Panc1 (cell line): ENCODE data around the gene GOPC. TPM values are rescaled to one million over a fixed set of nuclear protein-coding genes. Genes with fewer than 3 reads are reported as not detected.

Experiments
- ATAC-seq: fragments of 200-7000 bp; cut with Tn5 transposase; 2 replicates; pipeline ENCODE4 v1.9.1; 2020; ENCODE audit warnings: mild to moderate bottlenecking, moderate library complexity
- BruUV-seq: library from RNA; stranded (reverse); fragments of 400-500 nt; replicated peaks from 2 replicates; lab custom pipeline; 2021; lab: Mats Ljungman, UMichigan
- CTCF ChIA-PET: fragments of 300-600 bp; sonication (Branson Sonifier 250); formaldehyde crosslinking; loops from one replicate; lab custom pipeline; 2022; ENCODE audit warnings: antibody characterized with exemption; lab: Charles Lee
- POLR2A ChIA-PET: fragments of 300-600 bp; sonication (Branson Sonifier 250); formaldehyde crosslinking; loops from one replicate; lab custom pipeline; 2022; ENCODE audit warnings: antibody characterized with exemption; lab: Charles Lee
- DNase-seq: peaks from one replicate; pipeline ENCODE4 v3.0.0-alpha.2; 2010; ENCODE audit warnings: low read depth, low spot score
- H3K27ac ChIP-seq: 2 replicates; pipeline ENCODE4 v1.5.1; 2011; ENCODE audit warnings: mild to moderate bottlenecking, low read length, inconsistent platforms
- H3K27me3 ChIP-seq: fragments of 200-500 bp; sonication (Bioruptor generic); 2 replicates; pipeline ENCODE4 v1.6.0; 2014; ENCODE audit warnings: low read length, inconsistent platforms; ENCODE audit not compliant: control insufficient read depth, insufficient read depth
- H3K36me3 ChIP-seq: fragments of 200-500 bp; sonication (Bioruptor generic); 2 replicates; pipeline ENCODE4 v1.5.1; 2014; ENCODE audit warnings: inconsistent platforms, mild to moderate bottlenecking, low read length, moderate library complexity; ENCODE audit not compliant: control insufficient read depth, insufficient read depth
- H3K4me1 ChIP-seq: 2 replicates; pipeline ENCODE4 v1.5.1; 2011; ENCODE audit warnings: inconsistent platforms, mild to moderate bottlenecking, low read length, moderate library complexity; ENCODE audit not compliant: control insufficient read depth, insufficient read depth
- H3K4me3 ChIP-seq, 2 experiments: 2 replicates each; pipeline ENCODE4 v1.5.1; 2011 to 2012; ENCODE audit warnings: low read depth in 2 of 2, low read length in 2 of 2, mild to moderate bottlenecking in 2 of 2, inconsistent platforms in 1 of 2, moderate library complexity in 1 of 2
- H3K9me3 ChIP-seq: fragments of 200-500 bp; sonication (Bioruptor generic); 2 replicates; pipeline ENCODE4 v1.5.1; 2014; ENCODE audit warnings: low read depth, mild to moderate bottlenecking, inconsistent platforms, low read length, moderate library complexity; ENCODE audit not compliant: control insufficient read depth, insufficient read depth
- POLR2AphosphoS5 ChIP-seq: IDR thresholded peaks from 2 replicates; pipeline ENCODE4 v1.6.1; 2012; ENCODE audit warnings: mild to moderate bottlenecking, low read depth, low read length, moderate library complexity
- SIN3A ChIP-seq: IDR thresholded peaks from 2 replicates; pipeline ENCODE4 v1.6.1; 2012; ENCODE audit warnings: low read depth, mild to moderate bottlenecking, low read length, moderate library complexity, borderline replicate concordance; ENCODE audit not compliant: insufficient read depth
- TCF7L2 ChIP-seq: IDR thresholded peaks from 2 replicates; pipeline ENCODE4 v1.6.1; 2011; ENCODE audit warnings: mild to moderate bottlenecking, low read depth, low read length, inconsistent platforms
- in situ Hi-C: cut with HindIII; loops from 2 replicates; pipeline ENCODE4 v1.10.0; 2016; ENCODE audit warnings: low sequenced_read_pairs, low pct_unique_long_range_greater_than_20kb
- intact Hi-C: fragments of 100-400 bp; cut with micrococcal nuclease; formaldehyde crosslinking; loops from one replicate; pipeline ENCODE4 v1.10.0; 2022; ENCODE audit not compliant: unreplicated experiment
- total RNA-seq: library from RNA; stranded (reverse); gene quantifications from one replicate; pipeline ENCODE4 v1.2.1, GENCODE V29; 2021; ENCODE audit not compliant: unreplicated experiment
- TF ChIP-seq, protein P1 (sequence below), 2 experiments: IDR thresholded peaks; 2 replicates each; pipeline ENCODE4 v1.6.1; 2011 to 2012; ENCODE audit warnings: low read depth in 2 of 2, control low read depth in 1 of 2, low read length in 1 of 2, mild to moderate bottlenecking in 1 of 2, moderate library complexity in 1 of 2; ENCODE audit not compliant: insufficient read depth in 1 of 2
- TF ChIP-seq, protein P2 (sequence below): fragments of 450-650 bp; IDR thresholded peaks from 2 replicates; pipeline ENCODE4 v1.5.1; 2017; ENCODE audit warnings: mild to moderate bottlenecking

GOPC gene
- total RNA-seq, 1 experiment from 2014 or later, result 32.2 TPM

DNA sequence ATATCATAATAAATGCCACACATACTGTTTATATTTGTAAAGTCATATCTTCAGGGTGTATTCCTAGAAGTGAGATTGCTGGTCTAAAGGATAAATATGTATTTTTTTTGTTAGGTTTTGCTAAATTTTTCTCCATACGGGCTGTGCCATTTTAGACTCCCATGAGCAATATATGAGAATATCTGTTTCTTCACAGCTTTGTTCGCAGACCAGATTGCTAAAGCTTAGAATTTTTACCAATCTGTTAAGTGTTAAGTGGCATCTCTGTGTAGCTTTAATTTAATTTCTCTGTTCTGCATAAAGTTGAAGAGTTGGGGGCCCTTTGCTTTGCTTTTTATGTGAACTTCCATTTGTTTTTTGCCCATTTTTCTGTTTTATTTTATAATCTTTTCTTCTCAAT, 40.7 kb upstream of the GOPC start:
- in situ Hi-C loops, result no loop called here
- TF ChIP-seq POLR2AphosphoS5 (no peak), SIN3A (no peak), TCF7L2 (no peak)
- TF ChIP-seq, protein P1, sequence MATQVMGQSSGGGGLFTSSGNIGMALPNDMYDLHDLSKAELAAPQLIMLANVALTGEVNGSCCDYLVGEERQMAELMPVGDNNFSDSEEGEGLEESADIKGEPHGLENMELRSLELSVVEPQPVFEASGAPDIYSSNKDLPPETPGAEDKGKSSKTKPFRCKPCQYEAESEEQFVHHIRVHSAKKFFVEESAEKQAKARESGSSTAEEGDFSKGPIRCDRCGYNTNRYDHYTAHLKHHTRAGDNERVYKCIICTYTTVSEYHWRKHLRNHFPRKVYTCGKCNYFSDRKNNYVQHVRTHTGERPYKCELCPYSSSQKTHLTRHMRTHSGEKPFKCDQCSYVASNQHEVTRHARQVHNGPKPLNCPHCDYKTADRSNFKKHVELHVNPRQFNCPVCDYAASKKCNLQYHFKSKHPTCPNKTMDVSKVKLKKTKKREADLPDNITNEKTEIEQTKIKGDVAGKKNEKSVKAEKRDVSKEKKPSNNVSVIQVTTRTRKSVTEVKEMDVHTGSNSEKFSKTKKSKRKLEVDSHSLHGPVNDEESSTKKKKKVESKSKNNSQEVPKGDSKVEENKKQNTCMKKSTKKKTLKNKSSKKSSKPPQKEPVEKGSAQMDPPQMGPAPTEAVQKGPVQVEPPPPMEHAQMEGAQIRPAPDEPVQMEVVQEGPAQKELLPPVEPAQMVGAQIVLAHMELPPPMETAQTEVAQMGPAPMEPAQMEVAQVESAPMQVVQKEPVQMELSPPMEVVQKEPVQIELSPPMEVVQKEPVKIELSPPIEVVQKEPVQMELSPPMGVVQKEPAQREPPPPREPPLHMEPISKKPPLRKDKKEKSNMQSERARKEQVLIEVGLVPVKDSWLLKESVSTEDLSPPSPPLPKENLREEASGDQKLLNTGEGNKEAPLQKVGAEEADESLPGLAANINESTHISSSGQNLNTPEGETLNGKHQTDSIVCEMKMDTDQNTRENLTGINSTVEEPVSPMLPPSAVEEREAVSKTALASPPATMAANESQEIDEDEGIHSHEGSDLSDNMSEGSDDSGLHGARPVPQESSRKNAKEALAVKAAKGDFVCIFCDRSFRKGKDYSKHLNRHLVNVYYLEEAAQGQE (IDR thresholded peaks at IDR 0.05; ENCODE audit: insufficient read depth in 1 of 2, low read depth in 2 of 2, low read length in 1 of 2), result no peak
- TF ChIP-seq, protein P2, sequence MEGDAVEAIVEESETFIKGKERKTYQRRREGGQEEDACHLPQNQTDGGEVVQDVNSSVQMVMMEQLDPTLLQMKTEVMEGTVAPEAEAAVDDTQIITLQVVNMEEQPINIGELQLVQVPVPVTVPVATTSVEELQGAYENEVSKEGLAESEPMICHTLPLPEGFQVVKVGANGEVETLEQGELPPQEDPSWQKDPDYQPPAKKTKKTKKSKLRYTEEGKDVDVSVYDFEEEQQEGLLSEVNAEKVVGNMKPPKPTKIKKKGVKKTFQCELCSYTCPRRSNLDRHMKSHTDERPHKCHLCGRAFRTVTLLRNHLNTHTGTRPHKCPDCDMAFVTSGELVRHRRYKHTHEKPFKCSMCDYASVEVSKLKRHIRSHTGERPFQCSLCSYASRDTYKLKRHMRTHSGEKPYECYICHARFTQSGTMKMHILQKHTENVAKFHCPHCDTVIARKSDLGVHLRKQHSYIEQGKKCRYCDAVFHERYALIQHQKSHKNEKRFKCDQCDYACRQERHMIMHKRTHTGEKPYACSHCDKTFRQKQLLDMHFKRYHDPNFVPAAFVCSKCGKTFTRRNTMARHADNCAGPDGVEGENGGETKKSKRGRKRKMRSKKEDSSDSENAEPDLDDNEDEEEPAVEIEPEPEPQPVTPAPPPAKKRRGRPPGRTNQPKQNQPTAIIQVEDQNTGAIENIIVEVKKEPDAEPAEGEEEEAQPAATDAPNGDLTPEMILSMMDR, result no peak
- no peak for DNase-seq
- H3K27me3 ChIP-seq, result no peaks in the 10 kb centered on the region
- no TSS peak for BruUV-seq
- intact Hi-C loops, result no loop called here
- no peak overlapping the region for H3K27ac ChIP-seq
- ChIA-PET POLR2A (no interaction called here), CTCF (no interaction called here)
- ATAC-seq, result no peak
- peaks cover 4% of the 10 kb centered on the region; the same call in 1 of the 2 replicates for H3K9me3 ChIP-seq
- no peaks in the 10 kb centered on the region for H3K36me3 ChIP-seq
- no peak overlapping the region for H3K4me3 ChIP-seq
- H3K4me1 ChIP-seq, result no peaks in the 10 kb centered on the region

DNA sequence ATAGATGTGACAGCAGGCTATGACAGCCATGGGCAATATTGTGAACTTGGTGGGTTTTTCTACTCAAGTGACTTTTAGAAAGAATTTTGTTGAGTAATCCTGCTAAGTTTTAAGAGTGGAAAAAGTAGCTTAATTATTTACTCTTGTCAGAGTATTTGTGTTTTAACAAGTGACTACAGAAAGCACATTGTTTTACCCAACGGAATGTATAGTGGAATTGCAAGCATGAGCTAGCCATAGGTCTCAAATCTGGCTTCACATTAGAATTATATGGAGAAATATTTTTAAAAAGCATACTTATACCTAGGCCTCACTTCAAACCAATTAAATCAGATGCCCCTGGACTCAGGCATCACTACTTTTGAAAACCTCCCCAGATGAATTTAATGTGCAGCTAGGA, 35.5 kb upstream of the GOPC start:
- H3K4me1 ChIP-seq, result no peaks in the 10 kb centered on the region
- in situ Hi-C loops, result no loop called here
- no peaks in the 10 kb centered on the region for H3K36me3 ChIP-seq
- H3K9me3 ChIP-seq, result peaks cover 4% of the 10 kb centered on the region; the same call in 1 of the 2 replicates
- H3K27me3 ChIP-seq, result no peaks in the 10 kb centered on the region
- H3K27ac ChIP-seq, result no peak overlapping the region
- no peak for TF ChIP-seq TCF7L2
- TF ChIP-seq, protein P2, result no peak
- no peak for TF ChIP-seq POLR2AphosphoS5
- no peak for TF ChIP-seq SIN3A
- TF ChIP-seq, protein P1 (IDR thresholded peaks at IDR 0.05; ENCODE audit: insufficient read depth in 1 of 2, low read depth in 2 of 2, low read length in 1 of 2), result no peak
- CTCF ChIA-PET, result interaction anchor here (0.6 kb wide), 1 partner anchor 338 kb away, joined by 4 read pairs; no protein-coding TSS in a partner anchor
- ATAC-seq (no peak), DNase-seq (no peak)
- no peak overlapping the region for H3K4me3 ChIP-seq
- POLR2A ChIA-PET, result no interaction called here
- intact Hi-C loops, result no loop called here
- BruUV-seq, result no TSS peak
